Cardiac septum (tissue), 1 donor: Measurements from ENCODE around the gene NDP. TPM values are rescaled to one million over a fixed set of nuclear protein-coding genes. Genes with fewer than 3 reads are reported as not detected.

Experiments
- DNase-seq: peaks from one replicate; pipeline ENCODE4 v3.0.0-alpha.2; 2020; ENCODE audit warnings: low spot score
- intact Hi-C: fragments of 100-400 bp; cut with DNase I; formaldehyde crosslinking; loops from one replicate; pipeline ENCODE4 v1.14.0; 2022
- total RNA-seq: library from RNA; stranded (reverse); fragmentation: NEBNext Ultra II Directional; extraction: Animal tissue kit (Norgen Biotek cat#: 25700); gene quantifications from one replicate; pipeline ENCODE4 v1.2.1, GENCODE V29; 2021
- donor health status: DM: no; HTN: no; CAD: no.

Gene NDP
- total RNA-seq, 1 donor from 2014 or later: 0.86 TPM

DNA sequence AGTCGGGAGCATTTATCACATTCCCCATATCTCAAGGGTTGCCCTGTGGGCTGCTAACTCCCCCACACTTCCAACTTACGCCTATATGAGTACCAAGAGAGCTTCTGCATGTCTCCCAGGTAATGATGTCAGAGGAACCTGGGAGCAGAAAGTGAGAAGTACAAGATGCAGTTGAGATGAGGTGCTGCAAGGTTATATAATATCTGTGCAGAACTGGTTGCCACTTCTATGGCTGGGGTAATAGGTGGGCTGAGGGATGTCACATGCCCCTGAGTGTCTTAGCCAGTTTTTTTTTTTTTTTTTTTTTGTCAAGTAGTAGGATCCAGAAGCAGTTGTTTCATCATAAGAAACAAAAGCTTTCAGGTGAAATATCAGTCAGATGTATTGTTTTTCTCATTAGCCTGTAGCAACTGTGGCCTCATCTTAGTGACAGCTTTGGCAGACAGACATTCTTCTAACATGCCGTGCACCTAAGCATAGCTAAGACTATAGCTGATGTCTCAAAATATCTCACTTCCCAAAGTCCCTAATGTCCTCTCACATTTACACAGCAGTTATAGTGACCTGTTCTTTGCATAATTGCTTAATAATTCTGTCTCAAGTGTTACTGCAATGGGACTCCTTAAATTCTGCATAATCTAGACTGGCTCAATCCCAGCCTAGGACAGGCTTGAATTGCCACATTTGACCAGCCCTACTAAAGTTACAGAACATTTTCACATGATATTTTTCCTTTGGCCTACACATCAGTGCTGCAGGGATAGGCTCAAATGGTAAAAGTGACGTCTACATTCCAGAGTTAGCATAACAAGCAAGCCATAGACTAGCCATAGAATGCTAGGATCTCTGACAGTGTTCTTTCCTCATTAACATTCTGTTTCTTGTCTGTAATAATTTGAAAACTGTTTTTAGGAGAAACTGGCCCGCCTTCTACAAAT is 73.0 kb downstream of the NDP start:
- DNase-seq: no peak
- intact Hi-C loops: no loop called here

Other genes starting within 250 kb of the NDP start
- gene MAOB, start 90.9 kb downstream of the NDP start, total RNA-seq: 111 TPM